ENCODE results near the gene PRPS1L1.

GRCh38 chr7:18037609-18038008, 10.0 kb upstream of the PRPS1L1 start:
- no peak for TF ChIP-seq POLR2A (IDR thresholded peaks at IDR 0.05; ENCODE audit: low read length)
- no peak for TF ChIP-seq GATA1 (IDR thresholded peaks at IDR 0.05; ENCODE audit: low read depth, low read length)

Data from erythroblast (primary cell).